ENCODE measurements around the gene C19orf53.

The C19orf53 gene

DNA sequence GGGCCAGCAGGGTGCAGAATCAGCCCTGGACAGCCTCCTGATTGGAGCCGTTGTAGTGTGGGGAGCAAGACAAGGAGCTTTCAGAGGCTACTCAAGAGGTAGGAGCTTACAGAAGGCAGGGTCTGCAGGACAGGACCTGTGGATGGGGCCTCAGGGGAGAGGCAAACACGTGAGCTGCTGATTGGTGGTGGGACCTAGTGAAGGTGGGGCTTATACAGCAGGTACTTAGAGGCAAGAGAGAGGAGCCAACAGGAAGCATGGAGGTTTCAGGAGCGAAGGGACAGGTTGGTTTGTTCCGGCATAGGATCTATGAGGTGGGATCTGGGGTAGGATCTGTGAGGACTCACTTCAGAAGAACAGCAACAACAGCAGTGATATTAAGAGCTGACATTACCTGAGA, 53.4 kb downstream of the C19orf53 start:
- no peak for DNase-seq

Data from SIG-M5 (cell line).